Measurements from ENCODE around the gene NFE2L1. TPM values are rescaled to one million over a fixed set of nuclear protein-coding genes. Genes with fewer than 3 reads are reported as not detected.

The NFE2L1 gene
- total and polyA plus RNA-seq, 2 of the 8 experiments (the other 6 are each of a cell fraction or from before 2014, with no cell fraction given) = 140 to 143 TPM

GRCh38 chr17:48004983-48005382 lies 43.2 kb upstream of the NFE2L1 start (continued):
- no peak for TF ChIP-seq CHD2 (IDR thresholded peaks at IDR 0.05; ENCODE audit: low read length)
- TF ChIP-seq SIN3A (conservative IDR thresholded peaks at IDR 0.05 in 1 of 2, IDR thresholded peaks at IDR 0.05 in 1 of 2; ENCODE audit: low read depth in 1 of 2, low read length in 2 of 2) = no peak
- no peak for TF ChIP-seq EGR1 (IDR thresholded peaks at IDR 0.05; ENCODE audit: borderline replicate concordance, low read depth, low read length)
- TF ChIP-seq POU5F1 (IDR thresholded peaks at IDR 0.05; ENCODE audit: low read depth, low read length) = no peak
- no peak for TF ChIP-seq E2F6 (IDR thresholded peaks at IDR 0.05)
- no peak for TF ChIP-seq ATF2 (IDR thresholded peaks at IDR 0.05; ENCODE audit: low read length)

Measured in H1 (cell line).